Mesenchymal stem cell (in vitro differentiated cells and primary cell): Measurements from ENCODE around the gene AP3B1.
"Not testable (repeated sequence)": the region's sequence is repeated elsewhere in the genome, so short reads cannot be mapped to it uniquely, and the experiment has no call there.

Source experiments
- DNase-seq: peaks from one replicate; pipeline ENCODE4 v3.0.0-alpha.2; 2013
- H2AFZ ChIP-seq: one replicate; pipeline ENCODE4 v1.6.1; 2013; ENCODE audit warnings: low read depth, mild to moderate bottlenecking, control low read depth, inconsistent platforms, low read length, moderate library complexity
- H2AK5ac ChIP-seq: 2 replicates; pipeline ENCODE4 v1.6.1; 2013; ENCODE audit warnings: low read length, moderate library complexity, mild to moderate bottlenecking, inconsistent platforms; ENCODE audit not compliant: severe bottlenecking
- H2BK120ac ChIP-seq: one replicate; pipeline ENCODE4 v1.6.1; 2013; ENCODE audit warnings: low read depth, mild to moderate bottlenecking, inconsistent platforms, low read length, moderate library complexity
- H2BK12ac ChIP-seq, 2 experiments: one replicate each; pipeline ENCODE4 v1.6.1; 2013; ENCODE audit warnings: inconsistent platforms in 2 of 2, low read length in 2 of 2, mild to moderate bottlenecking in 2 of 2, moderate library complexity in 2 of 2, control low read depth in 1 of 2
- H2BK15ac ChIP-seq: one replicate; pipeline ENCODE4 v1.6.1; 2013; ENCODE audit warnings: mild to moderate bottlenecking, low read depth, inconsistent platforms; ENCODE audit not compliant: poor library complexity, severe bottlenecking
- H2BK5ac ChIP-seq: 2 replicates; pipeline ENCODE4 v1.6.1; 2013; ENCODE audit warnings: low read depth, mild to moderate bottlenecking, low read length, control low read depth, inconsistent platforms; ENCODE audit not compliant: poor library complexity, severe bottlenecking
- H3K14ac ChIP-seq, 2 experiments: one replicate each; pipeline ENCODE4 v1.6.1; 2013; ENCODE audit warnings: inconsistent platforms in 2 of 2, low read length in 2 of 2, control low read depth in 1 of 2, mild to moderate bottlenecking in 1 of 2, moderate library complexity in 1 of 2
- H3K18ac ChIP-seq, 2 experiments: one replicate each; pipeline ENCODE4 v1.6.1; 2013; ENCODE audit warnings: inconsistent platforms in 2 of 2, low read length in 2 of 2, control low read depth in 1 of 2, low read depth in 1 of 2, mild to moderate bottlenecking in 1 of 2
- H3K23ac ChIP-seq, 2 experiments: one replicate each; pipeline ENCODE4 v1.6.1; 2013; ENCODE audit warnings: inconsistent platforms in 2 of 2, low read length in 2 of 2, mild to moderate bottlenecking in 2 of 2, moderate library complexity in 2 of 2, control low read depth in 1 of 2
- H3K27ac ChIP-seq: 2 replicates; pipeline ENCODE4 v1.5.1; 2013; ENCODE audit warnings: mild to moderate bottlenecking, moderate library complexity, low read length, control low read depth, inconsistent platforms; ENCODE audit not compliant: poor library complexity, severe bottlenecking
- H3K27me3 ChIP-seq, 2 experiments: 2 replicates each; pipeline versions ENCODE4 v1.6.1 to v1.7.0; 2013; ENCODE audit warnings: low read length in 2 of 2, mild to moderate bottlenecking in 2 of 2, moderate library complexity in 2 of 2, control low read depth in 1 of 2, inconsistent platforms in 1 of 2; ENCODE audit not compliant: control insufficient read depth in 1 of 2, insufficient read depth in 1 of 2
- H3K36me3 ChIP-seq, 2 experiments: 2 replicates each; pipeline versions ENCODE4 v1.6.1 to v1.7.0; 2013; ENCODE audit warnings: low read length in 2 of 2, control low read depth in 1 of 2, inconsistent platforms in 1 of 2, low read depth in 1 of 2, mild to moderate bottlenecking in 1 of 2; ENCODE audit not compliant: insufficient read depth in 2 of 2, control insufficient read depth in 1 of 2
- H3K4ac ChIP-seq, 2 experiments: one replicate each; pipeline ENCODE4 v1.6.1; 2013; ENCODE audit warnings: inconsistent platforms in 2 of 2, low read length in 2 of 2, mild to moderate bottlenecking in 2 of 2, moderate library complexity in 2 of 2, control low read depth in 1 of 2, low read depth in 1 of 2
- H3K4me1 ChIP-seq: 2 replicates; pipeline ENCODE4 v1.6.1; 2013; ENCODE audit warnings: low read depth, low read length, control low read depth; ENCODE audit not compliant: control insufficient read depth, insufficient read depth
- H3K4me2 ChIP-seq: 2 replicates; pipeline ENCODE4 v1.6.1; 2013; ENCODE audit warnings: low read length, mild to moderate bottlenecking, inconsistent platforms; ENCODE audit not compliant: poor library complexity, severe bottlenecking
- H3K4me3 ChIP-seq, 2 experiments: 2 replicates each; pipeline versions ENCODE4 v1.5.1 to v1.7.0; 2013; ENCODE audit warnings: low read length in 2 of 2, mild to moderate bottlenecking in 2 of 2, control low read depth in 1 of 2, low read depth in 1 of 2; ENCODE audit not compliant: insufficient read depth in 1 of 2
- H3K79me1 ChIP-seq: replicated peaks from 2 replicates; pipeline ENCODE4 v1.6.1; 2013; ENCODE audit warnings: mild to moderate bottlenecking, control low read depth, low read length, inconsistent platforms; ENCODE audit not compliant: poor library complexity, severe bottlenecking
- H3K9ac ChIP-seq: 2 replicates; pipeline ENCODE4 v1.7.0; 2013; ENCODE audit warnings: mild to moderate bottlenecking, low read length, moderate library complexity
- H3K9me3 ChIP-seq: 2 replicates; pipeline ENCODE4 v1.7.0; 2013; ENCODE audit warnings: mild to moderate bottlenecking, low read length; ENCODE audit not compliant: control insufficient read depth
- H4K8ac ChIP-seq: one replicate; pipeline ENCODE4 v1.6.1; 2013; ENCODE audit warnings: inconsistent platforms, mild to moderate bottlenecking, low read length, moderate library complexity
- H4K91ac ChIP-seq: one replicate; pipeline ENCODE4 v1.6.1; 2013; ENCODE audit warnings: mild to moderate bottlenecking, low read length, inconsistent platforms
- WGBS: methylation state at CpG from one replicate; pipeline ENCODE4 v1.1.7; 2013; ENCODE audit warnings: mixed read lengths; 5-methylcytosine and 5-hydroxymethylcytosine counted together

The AP3B1 gene

GRCh38 chr5:78056901-78057514 lies 237.5 kb downstream of the AP3B1 start:
- no peak overlapping the region for H3K23ac ChIP-seq
- no peak overlapping the region for H3K18ac ChIP-seq
- no peak overlapping the region for H2AFZ ChIP-seq
- H3K9ac ChIP-seq, result no peak overlapping the region
- H3K79me1 ChIP-seq, result peaks cover 4% of the 10 kb centered on the region
- no peak overlapping the region for H2AK5ac ChIP-seq
- no peak overlapping the region for H2BK120ac ChIP-seq
- H3K27me3 ChIP-seq, result no peaks in the 10 kb centered on the region
- H3K4ac ChIP-seq, result no peak overlapping the region
- no peak overlapping the region for H3K27ac ChIP-seq
- 95% methylated on average over 8 of the region's 9 CpGs for WGBS
- H2BK12ac ChIP-seq, result no peak overlapping the region
- no peak overlapping the region for H3K4me2 ChIP-seq
- no peak overlapping the region for H2BK5ac ChIP-seq
- H3K9me3 ChIP-seq, result no peaks in the 10 kb centered on the region
- no peak overlapping the region for H4K91ac ChIP-seq
- no peak overlapping the region for H4K8ac ChIP-seq
- H2BK15ac ChIP-seq, result no peak overlapping the region
- H3K36me3 ChIP-seq, result no peaks in the 10 kb centered on the region
- H3K14ac ChIP-seq, result no peak overlapping the region
- DNase-seq, result no peak
- no peak overlapping the region for H3K4me3 ChIP-seq
- H3K4me1 ChIP-seq, result no peaks in the 10 kb centered on the region

- no peak overlapping the region for H2BK120ac ChIP-seq
- H3K18ac ChIP-seq, result no peak overlapping the region
- H3K36me3 ChIP-seq, result no peaks in the 10 kb centered on the region
- no peak overlapping the region for H2BK12ac ChIP-seq
- no CpG with 5 or more reads among the region's 1 CpG for WGBS
- H3K4me3 ChIP-seq, result no peak overlapping the region
- no peak overlapping the region for H4K91ac ChIP-seq
- H2AFZ ChIP-seq, result no peak overlapping the region
- H2BK15ac ChIP-seq, result no peak overlapping the region
- no peaks in the 10 kb centered on the region for H3K9me3 ChIP-seq
- no peak overlapping the region for H3K27ac ChIP-seq
- H3K9ac ChIP-seq, result no peak overlapping the region
- no peak overlapping the region for H2BK5ac ChIP-seq
- H3K4me2 ChIP-seq, result no peak overlapping the region
- H3K23ac ChIP-seq, result no peak overlapping the region
- no peak overlapping the region for H3K4ac ChIP-seq
- H3K14ac ChIP-seq, result no peak overlapping the region
- H2AK5ac ChIP-seq, result no peak overlapping the region
- no peak overlapping the region for H4K8ac ChIP-seq
- H3K79me1 ChIP-seq, result peaks cover 4% of the 10 kb centered on the region
- no peak for DNase-seq
- H3K4me1 ChIP-seq, result no peaks in the 10 kb centered on the region
- H3K27me3 ChIP-seq, result no peaks in the 10 kb centered on the region
Observed at GRCh38 chr5:78056053-78056452, 238.4 kb downstream of the AP3B1 start.

GRCh38 chr5:78050888-78051287 lies 243.6 kb downstream of the AP3B1 start:
- Histone ChIP-seq H3K4ac (no peak overlapping the region), H4K91ac (no peak overlapping the region), H3K23ac (no peak overlapping the region), H3K9me3 (no peaks in the 10 kb centered on the region), H3K27ac (no peak overlapping the region), H3K4me2 (no peak overlapping the region), H3K4me1 (no peaks in the 10 kb centered on the region), H2BK15ac (no peak overlapping the region), H3K36me3 (no peaks in the 10 kb centered on the region), H2AK5ac (no peak overlapping the region), H2BK12ac (no peak overlapping the region), H3K9ac (no peak overlapping the region), H3K18ac (no peak overlapping the region), H3K27me3 (no peaks in the 10 kb centered on the region), H3K14ac (no peak overlapping the region), H3K79me1 (peaks cover 4% of the 10 kb centered on the region), H2BK5ac (no peak overlapping the region), H3K4me3 (no peak overlapping the region), H4K8ac (no peak overlapping the region), H2AFZ (no peak overlapping the region), H2BK120ac (no peak overlapping the region)
- WGBS, result no CpG with 5 or more reads among the region's 4 CpGs
- DNase-seq, result peak; percentile 64

GRCh38 chr5:78046823-78047222 lies 247.7 kb downstream of the AP3B1 start:
- peaks cover 2 to 21% of the 10 kb centered on the region in 2 experiments for H3K36me3 ChIP-seq
- not testable (repeated sequence) for H2BK120ac ChIP-seq, H3K4ac ChIP-seq, H2BK5ac ChIP-seq, H3K9ac ChIP-seq, H4K8ac ChIP-seq, H3K14ac ChIP-seq, H2AFZ ChIP-seq, H3K27ac ChIP-seq, H3K4me2 ChIP-seq, H3K23ac ChIP-seq, H3K9me3 ChIP-seq, H2BK15ac ChIP-seq, DNase-seq, H3K27me3 ChIP-seq, H3K4me3 ChIP-seq, H3K18ac ChIP-seq, H3K79me1 ChIP-seq, H3K4me1 ChIP-seq, H2BK12ac ChIP-seq, H4K91ac ChIP-seq, H2AK5ac ChIP-seq
- no CpG with 5 or more reads among the region's 2 CpGs for WGBS
